DMS 273 treated with DMSO at 0.1 percent for 48 hours (cell line): ENCODE measurements around the gene NDUFA11.
A peak's percentile ranks its signal among the peaks of the same experiment; 100 is the strongest.

ENCODE experiments used
- DNase-seq: peaks from one replicate; lab custom pipeline; 2025; lab: John Stamatoyannopoulos, UW

NDUFA11 gene

GRCh38 chr19:5903624-5904351, at the start of gene NDUFA11:
Gene NDUFA11, minus strand, starts transcription at chr19:5903790. Its CDS starts 82 bp downstream, at chr19:5903708.
- peak; percentile 96 for DNase-seq

- DNase-seq = no peak
Observed at GRCh38 chr19:5953030-5953589, 49.5 kb upstream of the NDUFA11 start.

- DNase-seq = no peak
Observed at GRCh38 chr19:5952193-5953029, 48.8 kb upstream of the NDUFA11 start.

- DNase-seq = no peak
Observed at GRCh38 chr19:5951338-5951861, 47.8 kb upstream of the NDUFA11 start.

GRCh38 chr19:5950741-5951140, 47.2 kb upstream of the NDUFA11 start:
- DNase-seq = no peak

GRCh38 chr19:5949792-5950305, 46.3 kb upstream of the NDUFA11 start:
- no peak for DNase-seq

GRCh38 chr19:5948752-5949564, 45.4 kb upstream of the NDUFA11 start:
- DNase-seq = no peak

- no peak for DNase-seq
Observed at GRCh38 chr19:5947435-5947834, 43.8 kb upstream of the NDUFA11 start.

GRCh38 chr19:5943623-5944022, 40.0 kb upstream of the NDUFA11 start:
- no peak for DNase-seq

GRCh38 chr19:5943045-5943444, 39.5 kb upstream of the NDUFA11 start:
- DNase-seq = no peak

- no peak for DNase-seq
Observed at GRCh38 chr19:5941673-5942072, 38.1 kb upstream of the NDUFA11 start.

- DNase-seq = no peak
Observed at GRCh38 chr19:5940260-5941208, 36.9 kb upstream of the NDUFA11 start.

- no peak for DNase-seq
Observed at GRCh38 chr19:5937550-5937949, 34.0 kb upstream of the NDUFA11 start.

- DNase-seq = no peak
Observed at GRCh38 chr19:5936292-5936592, 32.7 kb upstream of the NDUFA11 start.

- no peak for DNase-seq
Observed at GRCh38 chr19:5935473-5936291, 32.1 kb upstream of the NDUFA11 start.

GRCh38 chr19:5934774-5935472, 31.3 kb upstream of the NDUFA11 start:
- peak; percentile 77 for DNase-seq

GRCh38 chr19:5934069-5934401, 30.4 kb upstream of the NDUFA11 start:
- DNase-seq = no peak

- no peak for DNase-seq
Observed at GRCh38 chr19:5933391-5934068, 29.9 kb upstream of the NDUFA11 start.
